DMS153 treated with DMSO at 0.1 percent for 48 hours (cell line): ENCODE measurements around the gene HNMT.
"Not testable (repeated sequence)": the region's sequence is repeated elsewhere in the genome, so short reads cannot be mapped to it uniquely, and the experiment has no call there.

ENCODE experiments used
- DNase-seq: peaks from one replicate; lab custom pipeline; 2025; ENCODE audit not compliant: unreplicated experiment; lab: John Stamatoyannopoulos, UW

Gene HNMT

DNA sequence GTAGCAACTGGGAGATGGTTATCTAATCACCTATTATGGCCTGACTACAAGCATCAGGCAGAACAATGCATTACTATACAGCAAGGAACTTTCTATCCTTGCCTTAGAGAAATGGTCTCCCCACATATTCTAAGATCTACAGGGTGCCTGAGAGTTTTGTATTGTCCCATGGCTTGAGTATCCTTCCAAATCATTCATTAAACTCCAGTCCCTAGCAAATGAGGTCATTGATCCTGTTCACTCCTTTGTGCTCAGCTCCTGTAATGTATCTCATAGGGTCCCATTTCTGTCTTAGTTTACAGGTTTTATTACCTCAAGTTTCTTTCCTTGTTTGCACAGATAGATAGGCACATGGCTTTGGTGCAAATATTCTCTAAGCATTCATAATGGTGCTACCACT lies 9.0 kb downstream of the HNMT start:
- DNase-seq, result no peak

GRCh38 chr2:137975280-137976271 lies 11.3 kb downstream of the HNMT start:
- DNase-seq, result peak; percentile 18

DNA sequence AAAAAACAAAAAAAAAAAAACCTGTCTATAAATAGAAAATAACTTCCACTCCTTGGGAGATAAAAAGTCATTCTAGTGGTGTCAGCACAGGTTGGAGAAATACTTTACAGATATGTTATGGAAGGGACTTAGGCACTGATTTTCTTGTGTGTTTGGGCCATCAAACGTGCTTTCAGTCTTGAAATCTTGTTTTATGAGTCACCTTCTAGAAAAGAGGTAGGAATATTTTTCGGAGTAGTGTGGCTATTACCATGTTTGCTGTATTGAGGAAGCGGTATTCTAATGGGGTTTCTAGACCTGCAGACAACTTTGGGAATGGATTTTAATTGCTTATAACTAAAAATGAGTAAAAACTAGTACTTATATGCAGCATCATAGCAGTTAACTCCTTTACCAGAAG lies 12.0 kb downstream of the HNMT start:
- no peak for DNase-seq

- DNase-seq, result no peak
These were observed 13.5 kb downstream of the HNMT start for GRCh38 chr2:137977790-137978189.

DNA sequence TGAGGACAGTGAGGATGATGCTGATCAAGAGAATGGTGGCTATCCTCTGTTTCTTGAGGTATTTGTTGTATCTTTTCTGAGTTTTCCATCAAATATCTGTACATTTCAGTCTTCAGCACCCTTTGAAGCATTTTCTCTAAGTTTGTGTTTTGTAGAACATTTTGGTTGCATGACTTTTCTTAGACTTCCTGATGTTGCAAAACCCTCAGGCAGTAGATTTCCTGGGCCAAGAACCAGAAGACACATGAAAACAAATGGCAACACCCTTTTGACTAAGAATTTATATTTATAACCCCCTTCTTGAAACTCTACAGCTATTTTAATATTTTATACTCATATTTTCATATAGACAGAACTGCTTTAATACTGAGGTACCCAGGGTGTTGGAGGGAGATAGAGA lies 16.2 kb downstream of the HNMT start:
- DNase-seq, result no peak

DNA sequence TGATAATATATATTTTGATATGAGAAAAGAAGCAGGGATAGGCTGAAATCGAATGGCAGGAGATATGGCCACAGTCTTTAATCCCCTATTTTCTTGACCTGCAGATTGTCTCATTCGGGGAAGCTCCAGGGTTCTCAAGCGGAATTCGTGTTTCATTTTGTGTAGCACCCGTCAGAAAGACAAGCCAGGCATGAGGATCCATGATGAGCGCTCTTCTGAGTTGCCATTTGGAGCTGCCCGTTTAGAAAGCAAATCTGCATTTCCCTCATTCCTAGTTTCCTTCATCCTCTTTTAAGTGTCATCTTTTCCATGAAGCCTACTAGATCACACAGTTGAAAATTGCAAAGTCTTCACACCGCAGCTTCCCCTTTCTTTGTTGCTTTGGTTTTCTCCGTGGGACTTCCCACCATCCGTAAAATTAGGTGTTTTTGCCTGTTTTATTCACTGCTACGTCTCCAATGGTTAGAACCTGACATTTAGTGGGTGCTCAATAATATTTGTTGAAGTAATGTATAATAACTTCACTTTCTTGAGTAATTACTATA lies 16.9 kb downstream of the HNMT start:
- DNase-seq, result no peak

DNA sequence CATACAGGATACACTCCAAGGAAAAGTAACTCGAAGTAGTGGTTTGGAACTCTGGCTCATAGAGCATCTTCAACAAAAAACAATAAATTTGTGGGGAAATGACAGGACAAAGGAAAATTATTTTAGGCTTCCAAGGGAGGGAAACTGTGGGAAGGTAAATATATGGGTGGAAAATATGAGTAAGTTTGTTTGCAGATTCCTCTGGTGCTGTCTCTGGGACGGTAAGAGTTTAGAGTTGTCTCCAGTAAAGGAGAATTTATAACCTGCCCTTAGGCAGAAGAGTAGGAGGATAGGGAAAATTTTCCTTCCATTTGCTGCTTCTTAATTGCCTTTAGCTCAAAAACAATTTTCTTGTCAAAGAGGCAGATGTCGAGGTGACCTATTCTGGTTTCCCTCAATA lies 19.3 kb downstream of the HNMT start:
- DNase-seq, result no peak

GRCh38 chr2:137986268-137986667 lies 22.0 kb downstream of the HNMT start:
- no peak for DNase-seq

- DNase-seq, result no peak
These were observed 22.7 kb downstream of the HNMT start for GRCh38 chr2:137987011-137987410.

- no peak for DNase-seq
These were observed 26.8 kb downstream of the HNMT start for GRCh38 chr2:137991078-137991477.

- no peak for DNase-seq
These were observed 27.9 kb downstream of the HNMT start for GRCh38 chr2:137992039-137992646.

GRCh38 chr2:137993715-137994476 lies 29.6 kb downstream of the HNMT start:
- DNase-seq, result not testable (repeated sequence)

DNA sequence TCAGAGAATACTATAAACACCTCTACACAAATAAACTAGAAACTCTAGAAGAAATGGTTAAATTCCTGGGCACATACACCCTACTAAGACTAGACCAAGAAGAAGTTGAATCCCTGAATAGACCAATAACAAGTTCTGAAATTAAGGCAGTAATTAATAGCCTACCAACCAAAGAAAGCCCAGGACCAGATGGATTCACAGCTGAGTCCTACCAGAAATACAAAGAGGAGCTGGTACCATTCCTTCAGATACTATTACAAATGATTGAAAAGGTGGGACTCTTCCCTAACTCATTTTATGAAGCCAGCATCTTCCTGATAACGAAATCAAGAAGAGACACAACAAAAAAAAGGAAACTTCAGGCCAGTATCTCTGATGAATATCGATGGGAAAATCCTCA lies 31.1 kb downstream of the HNMT start:
- not testable (repeated sequence) for DNase-seq

GRCh38 chr2:137996158-137996557 lies 31.9 kb downstream of the HNMT start:
- not testable (repeated sequence) for DNase-seq

DNA sequence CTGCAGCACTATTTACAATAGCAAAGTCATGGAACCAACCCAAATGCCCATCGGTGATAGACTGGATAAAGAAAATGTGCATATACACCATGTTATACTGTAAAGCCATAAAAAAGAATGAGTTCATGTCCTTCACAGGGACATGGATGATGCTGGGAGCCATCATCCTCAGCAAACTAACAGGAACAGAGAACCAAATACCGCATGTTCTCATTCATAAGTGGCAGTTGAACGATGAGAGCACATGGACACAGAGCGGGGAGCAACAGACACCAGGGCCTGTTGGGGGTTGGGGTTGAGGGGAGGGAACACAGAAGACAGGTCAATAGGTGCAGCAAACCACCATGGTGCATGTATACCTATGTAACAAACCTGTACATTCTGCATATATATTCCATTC lies 33.5 kb downstream of the HNMT start:
- DNase-seq, result no peak

GRCh38 chr2:137998503-137998902 lies 34.2 kb downstream of the HNMT start:
- DNase-seq, result no peak

- DNase-seq, result no peak
These were observed 35.0 kb downstream of the HNMT start for GRCh38 chr2:137999273-137999672.

GRCh38 chr2:138000009-138000408 lies 35.7 kb downstream of the HNMT start:
- DNase-seq, result no peak

DNA sequence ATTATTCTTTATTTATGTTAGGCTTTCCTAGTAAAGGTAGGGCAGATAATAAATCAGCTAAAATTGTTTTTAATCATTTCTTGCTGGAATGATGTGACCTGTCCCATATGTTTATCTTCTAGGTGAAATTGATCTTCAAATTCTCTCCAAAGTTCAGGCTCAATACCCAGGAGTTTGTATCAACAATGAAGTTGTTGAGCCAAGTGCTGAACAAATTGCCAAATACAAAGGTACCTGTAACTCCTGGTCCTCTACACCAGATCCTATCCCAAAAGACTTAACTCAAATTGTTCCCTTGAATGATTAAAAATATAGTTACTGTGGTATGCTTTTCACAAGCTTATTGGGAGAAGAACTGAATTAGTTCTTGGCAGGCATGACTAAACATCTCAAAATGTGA lies 36.5 kb downstream of the HNMT start:
- no peak for DNase-seq

DNA sequence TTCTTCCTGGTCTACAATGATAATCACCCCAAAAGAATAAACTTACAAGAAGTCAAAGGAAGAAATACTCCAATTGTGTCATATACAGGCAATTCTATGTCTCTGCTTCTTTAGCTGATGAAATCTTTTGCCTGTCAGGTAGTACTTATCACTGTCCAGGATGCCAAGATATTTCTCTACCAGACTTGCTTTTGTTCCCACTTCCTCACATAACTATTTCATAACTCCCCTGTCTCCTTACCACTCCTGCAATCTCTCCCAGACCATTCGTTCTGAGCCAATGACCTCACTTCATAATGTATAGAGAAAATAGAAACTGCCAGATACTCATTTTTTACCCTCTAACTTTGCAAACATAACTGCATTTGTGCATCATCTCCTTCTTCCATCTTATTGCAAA lies 39.1 kb downstream of the HNMT start:
- DNase-seq, result no peak

- DNase-seq, result no peak
These were observed 43.2 kb downstream of the HNMT start for GRCh38 chr2:138007431-138007830.
